ENCODE results near the gene KCNA3. TPM values are rescaled to one million over a fixed set of nuclear protein-coding genes. Genes with fewer than 3 reads are reported as not detected.
A peak's percentile ranks its signal among the peaks of the same experiment; 100 is the strongest.

Gene KCNA3
- total RNA-seq, 6 experiments from 2014 or later = not detected

- no peak overlapping the region for H3K4me3 Mint-ChIP-seq
- no peaks in the 10 kb centered on the region for H3K9me3 Mint-ChIP-seq
- no peaks in the 10 kb centered on the region; the same call in 1 of the 2 replicates for H3K4me1 Mint-ChIP-seq (ENCODE audit: low read depth)
- H3K36me3 Mint-ChIP-seq (ENCODE audit: low read depth) = no peaks in the 10 kb centered on the region
- H3K27me3 Mint-ChIP-seq (ENCODE audit: insufficient read depth) = peaks cover 18% of the 10 kb centered on the region
- TF ChIP-seq CTCF (IDR thresholded peaks at IDR 0.05) = no peak
- no peak overlapping the region for H3K27ac Mint-ChIP-seq
- no peak for DNase-seq
These were observed 38.4 kb downstream of the KCNA3 start for GRCh38 chr1:110636149-110636935.

- TF ChIP-seq CTCF (IDR thresholded peaks at IDR 0.05) = no peak
- Mint-ChIP-seq H3K4me1 (ENCODE audit: low read depth) (no peaks in the 10 kb centered on the region; the same call in 1 of the 2 replicates), H3K9me3 (no peaks in the 10 kb centered on the region), H3K36me3 (ENCODE audit: low read depth) (no peaks in the 10 kb centered on the region), H3K27ac (no peak overlapping the region), H3K4me3 (no peak overlapping the region), H3K27me3 (ENCODE audit: insufficient read depth) (peaks cover 12% of the 10 kb centered on the region)
- DNase-seq = no peak
These were observed 39.3 kb downstream of the KCNA3 start for GRCh38 chr1:110635434-110635833.

GRCh38 chr1:110634455-110635311 is 40.1 kb downstream of the KCNA3 start:
- Mint-ChIP-seq H3K36me3 (ENCODE audit: low read depth) (no peaks in the 10 kb centered on the region), H3K9me3 (no peaks in the 10 kb centered on the region), H3K27me3 (ENCODE audit: insufficient read depth) (peaks cover 10% of the 10 kb centered on the region), H3K4me1 (ENCODE audit: low read depth) (no peaks in the 10 kb centered on the region; the same call in 1 of the 2 replicates), H3K4me3 (no peak overlapping the region), H3K27ac (no peak overlapping the region)
- TF ChIP-seq CTCF (IDR thresholded peaks at IDR 0.05) = no peak
- peak; percentile 47 for DNase-seq

- H3K27ac Mint-ChIP-seq = no peak overlapping the region
- H3K27me3 Mint-ChIP-seq (ENCODE audit: insufficient read depth) = peaks cover 7% of the 10 kb centered on the region
- H3K9me3 Mint-ChIP-seq = no peaks in the 10 kb centered on the region
- H3K4me1 Mint-ChIP-seq (ENCODE audit: low read depth) = no peaks in the 10 kb centered on the region; the same call in 1 of the 2 replicates
- H3K4me3 Mint-ChIP-seq = no peak overlapping the region
- no peaks in the 10 kb centered on the region for H3K36me3 Mint-ChIP-seq (ENCODE audit: low read depth)
- TF ChIP-seq CTCF (IDR thresholded peaks at IDR 0.05) = no peak
- DNase-seq = no peak
These were observed 40.7 kb downstream of the KCNA3 start for GRCh38 chr1:110634086-110634454.

- no peak for DNase-seq
- no peak for TF ChIP-seq CTCF (IDR thresholded peaks at IDR 0.05)
- H3K4me1 Mint-ChIP-seq (ENCODE audit: low read depth) = no peaks in the 10 kb centered on the region; the same call in 1 of the 2 replicates
- H3K9me3 Mint-ChIP-seq = no peaks in the 10 kb centered on the region
- no peak overlapping the region for H3K27ac Mint-ChIP-seq
- no peaks in the 10 kb centered on the region for H3K36me3 Mint-ChIP-seq (ENCODE audit: low read depth)
- H3K27me3 Mint-ChIP-seq (ENCODE audit: insufficient read depth) = peaks cover 7% of the 10 kb centered on the region
- no peak overlapping the region for H3K4me3 Mint-ChIP-seq
These were observed 41.1 kb downstream of the KCNA3 start for GRCh38 chr1:110633646-110634030.

Measured in HFFc6 (cell line).